ENCODE measurements around the gene ASNSD1.

The ASNSD1 gene

GRCh38 chr2:189661148-189661956 is at the start of gene ASNSD1:
TSS of gene ASNSD1 (plus strand) at chr2:189661459. CDS start at chr2:189666133, 4,674 bp downstream.
- Histone ChIP-seq H3K9ac (ENCODE audit: low read depth, low read length, poor library complexity, severe bottlenecking) (peak within 1 kb of the TSS; percentile 94), H3K9me2 (replicated peaks; ENCODE audit: low read depth, low read length) (no peaks in the 10 kb centered on the region), H3K79me2 (ENCODE audit: insufficient read depth, low read length) (peaks cover 35% of the 10 kb centered on the region), H3K4me3 (ENCODE audit: low read length, poor library complexity, severe bottlenecking) (peak within 1 kb of the TSS; percentile 89), H3K27me3 (ENCODE audit: insufficient read depth, low read length, poor library complexity, severe bottlenecking) (no peaks in the 10 kb centered on the region), H4K20me1 (ENCODE audit: insufficient read depth, low read length, poor library complexity, severe bottlenecking) (peaks cover 24% of the 10 kb centered on the region), H3F3A (ENCODE audit: low read depth) (0 out of 2 replicates have a peak, but pooled peaks cover 3% of the 10 kb centered on the region), H3K4me1 (ENCODE audit: insufficient read depth, low read length, poor library complexity, severe bottlenecking) (peaks cover 43% of the 10 kb centered on the region), H3K9me3 (ENCODE audit: insufficient read depth, low read depth, low read length) (no peaks in the 10 kb centered on the region), H3K4me2 (ENCODE audit: low read depth, low read length, poor library complexity, severe bottlenecking) (peak within 1 kb of the TSS; percentile 97), H3K36me3 (ENCODE audit: insufficient read depth, low read length) (peaks cover 2% of the 10 kb centered on the region; the same call in 1 of the 2 replicates), H2AFZ (ENCODE audit: low read length) (peak within 1 kb of the TSS; percentile 99)
- no peak for TF ChIP-seq EZH2phosphoT487 (IDR thresholded peaks at IDR 0.05; ENCODE audit: borderline replicate concordance)
- TF ChIP-seq CTCF (conservative IDR thresholded peaks at IDR 0.05; ENCODE audit: low read length): peak; percentile 99

GRCh38 chr2:189613077-189613636 is 48.1 kb upstream of the ASNSD1 start:
- peaks cover 27% of the 10 kb centered on the region for H3K4me1 ChIP-seq (ENCODE audit: insufficient read depth, low read length, poor library complexity, severe bottlenecking)
- no peaks in the 10 kb centered on the region for H3K27me3 ChIP-seq (ENCODE audit: insufficient read depth, low read length, poor library complexity, severe bottlenecking)
- TF ChIP-seq EZH2phosphoT487 (IDR thresholded peaks at IDR 0.05; ENCODE audit: borderline replicate concordance) (no peak), CTCF (conservative IDR thresholded peaks at IDR 0.05; ENCODE audit: low read length) (no peak)
- H3K79me2 ChIP-seq (ENCODE audit: insufficient read depth, low read length): no peaks in the 10 kb centered on the region
- H3K9ac ChIP-seq (ENCODE audit: low read depth, low read length, poor library complexity, severe bottlenecking): no peak overlapping the region
- H3K4me2 ChIP-seq (ENCODE audit: low read depth, low read length, poor library complexity, severe bottlenecking): no peak overlapping the region
- no peaks in the 10 kb centered on the region for H3F3A ChIP-seq (ENCODE audit: low read depth)
- no peaks in the 10 kb centered on the region for H4K20me1 ChIP-seq (ENCODE audit: insufficient read depth, low read length, poor library complexity, severe bottlenecking)
- no peak overlapping the region for H3K4me3 ChIP-seq (ENCODE audit: low read length, poor library complexity, severe bottlenecking)
- no peak overlapping the region for H2AFZ ChIP-seq (ENCODE audit: low read length)
- H3K9me2 ChIP-seq (replicated peaks; ENCODE audit: low read depth, low read length): no peaks in the 10 kb centered on the region
- H3K36me3 ChIP-seq (ENCODE audit: insufficient read depth, low read length): no peaks in the 10 kb centered on the region
- H3K9me3 ChIP-seq (ENCODE audit: insufficient read depth, low read depth, low read length): no peaks in the 10 kb centered on the region

- Histone ChIP-seq H3K9ac (ENCODE audit: low read depth, low read length, poor library complexity, severe bottlenecking) (no peak overlapping the region), H2AFZ (ENCODE audit: low read length) (no peak overlapping the region)
Observed at GRCh38 chr2:189613650-189614420, 47.4 kb upstream of the ASNSD1 start.

More at GRCh38 chr2:189613650-189614420, 47.4 kb upstream of the ASNSD1 start:
- Histone ChIP-seq H3K79me2 (ENCODE audit: insufficient read depth, low read length) (no peaks in the 10 kb centered on the region), H3F3A (ENCODE audit: low read depth) (no peaks in the 10 kb centered on the region), H3K27me3 (ENCODE audit: insufficient read depth, low read length, poor library complexity, severe bottlenecking) (no peaks in the 10 kb centered on the region), H3K4me1 (ENCODE audit: insufficient read depth, low read length, poor library complexity, severe bottlenecking) (peaks cover 20% of the 10 kb centered on the region), H3K9me2 (replicated peaks; ENCODE audit: low read depth, low read length) (no peaks in the 10 kb centered on the region), H3K9me3 (ENCODE audit: insufficient read depth, low read depth, low read length) (no peaks in the 10 kb centered on the region), H3K36me3 (ENCODE audit: insufficient read depth, low read length) (no peaks in the 10 kb centered on the region), H4K20me1 (ENCODE audit: insufficient read depth, low read length, poor library complexity, severe bottlenecking) (no peaks in the 10 kb centered on the region), H3K4me2 (ENCODE audit: low read depth, low read length, poor library complexity, severe bottlenecking) (no peak overlapping the region), H3K4me3 (ENCODE audit: low read length, poor library complexity, severe bottlenecking) (no peak overlapping the region)
- TF ChIP-seq CTCF (conservative IDR thresholded peaks at IDR 0.05; ENCODE audit: low read length) (no peak), EZH2phosphoT487 (IDR thresholded peaks at IDR 0.05; ENCODE audit: borderline replicate concordance) (no peak)

Data from Loucy (cell line).